HepG2 (cell line): ENCODE measurements around the gene PTGR3. TPM values are rescaled to one million over a fixed set of nuclear protein-coding genes. Genes with fewer than 3 reads are reported as not detected.

Experiments
- ATAC-seq: fragments of 200-7000 bp; cut with Tn5 transposase; 3 replicates; pipeline ENCODE4 v1.9.1; 2020; ENCODE audit warnings: mild to moderate bottlenecking, moderate library complexity
- BruUV-seq: library from RNA; stranded (reverse); fragments of 400-500 nt; replicated peaks from 2 replicates; lab custom pipeline; 2021; lab: Mats Ljungman, UMichigan
- CTCF ChIA-PET: fragments of 300-600 bp; formaldehyde crosslinking; extraction: SDS; loops from one replicate; lab custom pipeline; 2021; ENCODE audit warnings: low total read pairs, inconsistent platforms, low intra/inter-chr PET ratio; lab: Yijun Ruan, JAX
- POLR2A ChIA-PET: fragments of 350-600 bp; sonication (Branson Sonifier 250); formaldehyde crosslinking; loops from one replicate; lab custom pipeline; 2020; ENCODE audit warnings: antibody characterized with exemption, inconsistent platforms; lab: Yijun Ruan, JAX
- DNase-seq: peaks from one replicate; pipeline ENCODE4 v3.0.0-alpha.2; 2015; ENCODE audit warnings: low spot score
- FAIRE-seq: peaks from 3 replicates; lab custom pipeline; 2011; peaks lifted over from hg19 to GRCh38; lab: Jason Lieb, UNC
- H2AFZ ChIP-seq: one replicate; pipeline ENCODE4 v1.6.1; 2011; ENCODE audit warnings: low read length, inconsistent platforms
- H3K27ac ChIP-seq: fragments of 300-600 bp; 3 replicates; pipeline ENCODE4 v1.8.0; 2011; ENCODE audit warnings: mixed run types, mild to moderate bottlenecking, mixed read lengths, low read length, inconsistent platforms; ENCODE audit not compliant: insufficient read depth; ENCODE audit errors: extremely low read length
- H3K27me3 ChIP-seq, 2 experiments: fragments of 200-600 bp in 1 of 2; 2 replicates in 1 of 2; 3 replicates in 1 of 2; pipeline versions ENCODE4 v1.6.0 to v1.8.0; 2011; ENCODE audit warnings: low read length in 2 of 2, mild to moderate bottlenecking in 2 of 2, moderate library complexity in 2 of 2, inconsistent platforms in 1 of 2; ENCODE audit not compliant: insufficient read depth in 2 of 2, control insufficient read depth in 1 of 2
- H3K36me3 ChIP-seq, 2 experiments: fragments of 200-600 bp in 1 of 2; replicated peaks in 1 of 2; 2 replicates in 1 of 2; 3 replicates in 1 of 2; pipeline versions ENCODE4 v1.5.1 to v1.8.0; 2011; ENCODE audit warnings: low read length in 2 of 2, inconsistent platforms in 1 of 2; ENCODE audit not compliant: insufficient read depth in 2 of 2, control insufficient read depth in 1 of 2
- H3K4me1 ChIP-seq: 2 replicates; pipeline ENCODE4 v1.5.1; 2012; ENCODE audit warnings: low read length, inconsistent platforms; ENCODE audit not compliant: insufficient read depth
- H3K4me2 ChIP-seq: 2 replicates; pipeline ENCODE4 v1.6.0; 2011; ENCODE audit warnings: low read depth, low read length, inconsistent platforms
- H3K4me3 ChIP-seq, 3 experiments: fragments of 200-600 bp in 1 of 3; sonication (generic), shearing (Covaris generic) in 1 of 3; replicated peaks in 1 of 3; 2 replicates each; pipeline ENCODE4 v1.5.1; 2011 to 2016; ENCODE audit warnings: low read length in 3 of 3, inconsistent platforms in 2 of 3, low read depth in 2 of 3, mild to moderate bottlenecking in 2 of 3, control low read depth in 1 of 3, mixed read lengths in 1 of 3; ENCODE audit not compliant: insufficient read depth in 1 of 3
- H3K79me2 ChIP-seq: one replicate; pipeline ENCODE4 v1.6.1; 2011; ENCODE audit warnings: low read length, inconsistent platforms; ENCODE audit not compliant: insufficient read depth
- H3K9ac ChIP-seq: 2 replicates; pipeline ENCODE4 v1.6.0; 2011; ENCODE audit warnings: mild to moderate bottlenecking, low read depth, low read length, inconsistent platforms; ENCODE audit not compliant: insufficient read depth
- H3K9me3 ChIP-seq: 2 replicates; pipeline ENCODE4 v1.5.1; 2012; ENCODE audit warnings: mild to moderate bottlenecking, low read length
- H4K20me1 ChIP-seq: 2 replicates; pipeline ENCODE4 v1.6.0; 2011; ENCODE audit warnings: inconsistent platforms, mild to moderate bottlenecking, low read length, moderate library complexity; ENCODE audit not compliant: insufficient read depth
- AGO2 ChIP-seq: fragments of 200-400 bp; formaldehyde crosslinking; optimal IDR thresholded peaks from 2 replicates; pipeline ENCODE3; 2017; ENCODE audit warnings: mild to moderate bottlenecking, low read depth, low read length, moderate library complexity
- ARID2 ChIP-seq: sonication (generic); formaldehyde crosslinking; IDR thresholded peaks from 2 replicates; pipeline ENCODE4 v1.8.1; 2022; ENCODE audit warnings: mild to moderate bottlenecking, missing genetic modification reagents, borderline replicate concordance
- ARNT2 ChIP-seq: sonication (generic); formaldehyde crosslinking; IDR thresholded peaks from 2 replicates; pipeline ENCODE4 v1.8.0; 2022; ENCODE audit warnings: mild to moderate bottlenecking, low read depth, missing genetic modification reagents, moderate library complexity
- BHLHE40 ChIP-seq: IDR thresholded peaks from 2 replicates; pipeline ENCODE4 v1.6.1; 2011; ENCODE audit warnings: low read length, improper control_type of control experiment
- HNF4G ChIP-seq, 2 experiments: sonication (generic) in 1 of 2; formaldehyde crosslinking in 1 of 2; IDR thresholded peaks; 2 replicates each; pipeline versions ENCODE4 v1.4.0 to v1.6.1; 2011 to 2020; ENCODE audit warnings: borderline replicate concordance in 2 of 2, low read depth in 2 of 2, mild to moderate bottlenecking in 2 of 2, low read length in 1 of 2, missing genetic modification reagents in 1 of 2, moderate library complexity in 1 of 2
- JUN ChIP-seq: sonication (generic); formaldehyde crosslinking; IDR thresholded peaks from 2 replicates; pipeline ENCODE4 v1.4.0; 2020; ENCODE audit warnings: mild to moderate bottlenecking, missing genetic modification reagents
- PAWR ChIP-seq: sonication (generic); formaldehyde crosslinking; IDR thresholded peaks from 2 replicates; pipeline ENCODE4 v1.4.0; 2020; ENCODE audit warnings: missing genetic modification reagents, mild to moderate bottlenecking, borderline replicate concordance
- POLR2AphosphoS5 ChIP-seq: IDR thresholded peaks from 2 replicates; pipeline ENCODE4 v1.6.1; 2012; ENCODE audit warnings: low read depth, low read length
- SMARCC2 ChIP-seq: fragments of 450-650 bp; IDR thresholded peaks from 2 replicates; pipeline ENCODE4 v1.6.1; 2017; ENCODE audit warnings: antibody characterized with exemption, mild to moderate bottlenecking
- THAP11 ChIP-seq: IDR thresholded peaks from 2 replicates; pipeline ENCODE4 v1.6.1; 2016; ENCODE audit warnings: missing biosample characterization, missing genetic modification reagents
- ZNF331 ChIP-seq: sonication (generic); formaldehyde crosslinking; IDR thresholded peaks from 2 replicates; pipeline ENCODE4 v1.4.0; 2020; ENCODE audit warnings: missing genetic modification reagents
- ZNF550 ChIP-seq: sonication (generic); formaldehyde crosslinking; IDR thresholded peaks from 2 replicates; pipeline ENCODE4 v1.4.0; 2020; ENCODE audit warnings: mild to moderate bottlenecking, missing genetic modification reagents, borderline replicate concordance
- ZNF556 ChIP-seq: sonication (generic); formaldehyde crosslinking; IDR thresholded peaks from 2 replicates; pipeline ENCODE4 v1.4.0; 2020; ENCODE audit warnings: mild to moderate bottlenecking, missing genetic modification reagents, borderline replicate concordance
- ZNF747 ChIP-seq: sonication (generic); formaldehyde crosslinking; IDR thresholded peaks from 2 replicates; pipeline ENCODE4 v1.8.1; 2023; ENCODE audit warnings: missing genetic modification reagents, mild to moderate bottlenecking, borderline replicate concordance
- ZNF816 ChIP-seq: sonication (generic); formaldehyde crosslinking; IDR thresholded peaks from 2 replicates; pipeline ENCODE4 v1.8.0; 2022; ENCODE audit warnings: missing genetic modification reagents, mild to moderate bottlenecking, borderline replicate concordance
- WGBS: methylation state at CpG from one replicate; pipeline ENCODE4 v1.1.6; 2017; ENCODE audit warnings: low lambda C conversion rate; 5-methylcytosine and 5-hydroxymethylcytosine counted together
- in situ Hi-C: cut with HindIII; loops from 2 replicates; pipeline ENCODE4 v1.10.0; 2017; ENCODE audit warnings: low pct_unique_long_range_greater_than_20kb; ENCODE audit not compliant: extremely low pct_ligation_motif_present
- intact Hi-C: fragments of 100-400 bp; cut with micrococcal nuclease; formaldehyde crosslinking; loops from one replicate; pipeline ENCODE4 v1.10.0; 2022; ENCODE audit not compliant: unreplicated experiment
- polyA plus RNA-seq, 8 experiments: library from polyadenylated mRNA; depleted of rRNA in 3 of 8; stranded (reverse) in 7 of 8; unstranded in 1 of 8; fragments of >200 nt; fragmentation: Illumina TruSeq in 4 of 8; extraction: Trizol in 4 of 8; gene quantifications; 2 replicates each; pipeline versions ENCODE4 v1.2.1 to v1.2.3, GENCODE V29; 2011 to 2016; ENCODE audit warnings: low read depth in 4 of 8, missing spikeins in 1 of 8, mixed read lengths in 1 of 8; ENCODE audit not compliant: insufficient read depth in 1 of 8
- total RNA-seq, 5 experiments: library from RNA; depleted of rRNA; stranded (reverse); fragments of >200 nt; fragmentation: Illumina TruSeq; extraction: Trizol; gene quantifications; 2 replicates each; pipeline ENCODE4 v1.2.3, GENCODE V29; 2016; ENCODE audit warnings: low read depth in 1 of 5
- TF ChIP-seq, protein P1 (sequence below): IDR thresholded peaks from 2 replicates; pipeline ENCODE4 v1.6.1; 2016; ENCODE audit warnings: missing compliant biosample characterization, missing genetic modification reagents, borderline replicate concordance

Gene PTGR3
- total and polyA plus RNA-seq, 2 of the 13 experiments (the other 11 are each of a cell fraction or from before 2014, with no cell fraction given) = 11.5 to 25.3 TPM

DNA sequence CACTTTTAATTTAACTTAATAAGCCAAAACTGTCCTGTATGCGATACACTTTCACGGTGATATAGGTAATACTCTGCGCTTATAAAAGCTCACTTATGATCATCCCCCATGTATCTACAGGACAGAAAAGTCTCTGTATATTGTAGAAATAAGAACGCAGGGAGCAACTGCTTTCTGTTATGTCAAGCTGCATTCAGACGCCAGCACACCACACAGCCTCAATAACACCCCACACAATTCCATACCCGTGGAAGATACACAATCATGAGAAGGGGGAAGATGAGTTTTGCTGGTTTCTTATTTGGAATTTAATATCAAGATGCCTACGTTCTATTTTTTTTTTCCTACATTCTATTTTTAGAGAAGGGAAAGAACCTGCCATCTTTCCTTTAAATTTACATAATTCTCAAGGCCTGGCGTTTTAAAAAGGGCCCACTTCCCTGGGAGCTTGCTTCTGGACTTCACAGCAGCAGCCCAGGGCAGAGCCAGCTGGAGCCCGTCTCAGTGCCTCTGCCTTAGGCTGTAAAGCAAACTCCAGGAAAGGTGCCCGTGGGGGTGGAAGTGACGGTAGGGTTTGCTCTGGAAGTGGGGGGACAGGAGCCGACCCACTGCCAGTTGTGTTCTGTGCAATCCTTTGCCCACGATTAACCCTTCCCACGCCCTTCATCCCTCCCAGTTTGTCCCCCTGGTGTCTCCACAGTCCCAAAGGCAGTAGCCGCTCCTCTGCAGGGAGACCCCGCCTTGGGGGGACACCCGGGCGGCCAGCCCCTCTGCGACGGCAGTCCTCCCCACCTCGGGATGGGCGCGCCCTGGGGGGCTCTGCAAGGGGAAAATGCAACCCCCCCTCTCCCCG lies 5.3 kb downstream of the PTGR3 start:
- no TSS peak for BruUV-seq
- peaks cover 54% of the 10 kb centered on the region for H3K79me2 ChIP-seq
- H4K20me1 ChIP-seq = peaks cover 11% of the 10 kb centered on the region; the same call in 1 of the 2 replicates
- in situ Hi-C loops = loop anchor here (25.0 kb wide), 1 partner anchor 916 kb away; the partner anchor contains the start of gene CYB5A
- no peaks in the 10 kb centered on the region for H3K9me3 ChIP-seq
- H3K9ac ChIP-seq = no peak overlapping the region
- H3K27me3 ChIP-seq = no peaks in the 10 kb centered on the region; a peak in 1 of 5 replicates
- FAIRE-seq (no peak), ATAC-seq (no peak), DNase-seq (no peak)
- no peak overlapping the region for H3K4me2 ChIP-seq
- intact Hi-C loops = no loop called here
- WGBS = 97% methylated on average over 21 of the region's 24 CpGs
- peaks cover 2 to 13% of the 10 kb centered on the region in 2 experiments; a peak in 4 of 5 replicates for H3K36me3 ChIP-seq
- no peak overlapping the region for H3K27ac ChIP-seq
- ChIA-PET CTCF (no interaction called here), POLR2A (no interaction called here)
- no peak overlapping the region for H2AFZ ChIP-seq
- H3K4me1 ChIP-seq = peaks cover 21% of the 10 kb centered on the region
- TF ChIP-seq AGO2 (peak; percentile 11), HNF4G (IDR thresholded peaks at IDR 0.05; ENCODE audit: borderline replicate concordance, low read depth, low read length) (no peak), HNF4G (CRISPR knock-in tag; IDR thresholded peaks at IDR 0.05; ENCODE audit: borderline replicate concordance, low read depth) (no peak)
- H3K4me3 ChIP-seq = no peak overlapping the region

DNA sequence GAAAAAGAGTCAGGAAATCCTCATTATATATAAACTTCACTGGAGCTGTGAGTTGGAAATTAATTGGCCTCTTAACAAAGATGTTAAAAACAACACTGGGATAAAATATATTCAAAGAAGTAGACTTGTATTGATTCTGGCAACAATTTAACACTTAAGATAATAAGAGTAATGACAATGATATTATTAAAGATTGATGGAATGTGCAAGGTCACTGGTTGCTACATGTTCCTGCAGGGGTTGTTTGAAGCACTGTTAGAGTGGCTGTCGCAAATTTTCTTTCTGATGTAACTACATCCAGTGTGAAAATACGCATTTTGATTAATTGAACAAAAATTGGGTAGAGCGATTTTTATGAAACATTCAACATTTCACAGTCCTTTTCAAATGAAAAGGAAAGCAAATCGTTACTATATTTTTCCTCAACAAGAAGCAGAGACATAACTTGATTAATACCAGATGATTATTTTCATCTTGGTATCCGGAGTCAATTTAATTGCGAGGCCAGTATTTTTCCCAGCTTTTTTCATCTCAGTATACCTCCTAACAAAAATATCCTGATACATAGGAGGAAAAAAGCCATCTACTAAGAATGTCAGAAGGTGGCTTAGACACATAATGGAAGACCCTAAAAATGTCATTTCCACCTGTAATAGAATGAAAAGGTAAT lies 6.1 kb downstream of the PTGR3 start:
- ChIA-PET POLR2A (no interaction called here), CTCF (no interaction called here)
- DNase-seq (no peak), FAIRE-seq (no peak), ATAC-seq (no peak)
- no peak overlapping the region for H3K27ac ChIP-seq
- no peaks in the 10 kb centered on the region for H3K27me3 ChIP-seq
- no peak overlapping the region for H3K4me2 ChIP-seq
- peaks cover 49% of the 10 kb centered on the region for H3K79me2 ChIP-seq
- H3K9ac ChIP-seq = no peak overlapping the region
- intact Hi-C loops (no loop called here), in situ Hi-C loops (loop anchor here (25.0 kb wide), 1 partner anchor 916 kb away; the partner anchor contains the start of gene CYB5A)
- H2AFZ ChIP-seq = no peak overlapping the region
- BruUV-seq = no TSS peak
- no peaks in the 10 kb centered on the region for H3K9me3 ChIP-seq
- 95% methylated on average over 6 of the region's 6 CpGs for WGBS
- H3K36me3 ChIP-seq = peaks cover 2 to 13% of the 10 kb centered on the region in 2 experiments; a peak in 4 of 5 replicates
- peaks cover 21% of the 10 kb centered on the region for H3K4me1 ChIP-seq
- peaks cover 8% of the 10 kb centered on the region; the same call in 1 of the 2 replicates for H4K20me1 ChIP-seq
- no peak overlapping the region for H3K4me3 ChIP-seq
- TF ChIP-seq THAP11 (CRISPR knock-in tag) (no peak), ARNT2 (no peak), SMARCC2 (no peak), ZNF550 (CRISPR knock-in tag) (no peak), BHLHE40 (no peak), ZNF556 (no peak), POLR2AphosphoS5 (no peak), ARID2 (CRISPR knock-in tag) (no peak), ZNF331 (CRISPR knock-in tag) (no peak), PAWR (no peak), JUN (CRISPR knock-in tag) (no peak), ZNF747 (no peak), ZNF816 (CRISPR knock-in tag) (no peak)
- TF ChIP-seq, protein P1, sequence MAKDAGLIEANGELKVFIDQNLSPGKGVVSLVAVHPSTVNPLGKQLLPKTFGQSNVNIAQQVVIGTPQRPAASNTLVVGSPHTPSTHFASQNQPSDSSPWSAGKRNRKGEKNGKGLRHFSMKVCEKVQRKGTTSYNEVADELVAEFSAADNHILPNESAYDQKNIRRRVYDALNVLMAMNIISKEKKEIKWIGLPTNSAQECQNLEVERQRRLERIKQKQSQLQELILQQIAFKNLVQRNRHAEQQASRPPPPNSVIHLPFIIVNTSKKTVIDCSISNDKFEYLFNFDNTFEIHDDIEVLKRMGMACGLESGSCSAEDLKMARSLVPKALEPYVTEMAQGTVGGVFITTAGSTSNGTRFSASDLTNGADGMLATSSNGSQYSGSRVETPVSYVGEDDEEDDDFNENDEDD (CRISPR knock-in tag) = no peak
